Upper lobe of left lung (tissue), 6 donors: Measurements from ENCODE around the gene SELENOO. TPM values are rescaled to one million over a fixed set of nuclear protein-coding genes. Genes with fewer than 3 reads are reported as not detected.

ENCODE experiments used
- ATAC-seq, 2 donors: fragments of 200-7000 bp; cut with Tn5 transposase; one replicate each; pipeline ENCODE4 v1.9.1; 2022; ENCODE audit warnings: mild to moderate bottlenecking in 2 of 2, moderate library complexity in 2 of 2; ENCODE audit not compliant: low FRiP score in 2 of 2
- DNase-seq, 2 donors: peaks; one replicate each; pipeline ENCODE4 v3.0.0-alpha.2; 2019 to 2020
- H3K27ac ChIP-seq, 4 donors: fragments of 200-600 bp; sonication (generic); one replicate each; pipeline ENCODE4 v1.5.1; 2016 to 2019
- H3K27me3 ChIP-seq, 4 donors: fragments of 200-600 bp; sonication (generic); one replicate each; pipeline ENCODE4 v1.5.1; 2017 to 2019
- H3K36me3 ChIP-seq, 4 donors: fragments of 200-600 bp; sonication (generic); one replicate each; pipeline ENCODE4 v1.5.1; 2016 to 2019
- H3K4me1 ChIP-seq, 4 donors: fragments of 200-600 bp; sonication (generic); one replicate each; pipeline ENCODE4 v1.5.1; 2018 to 2019
- H3K4me3 ChIP-seq, 4 donors: fragments of 200-600 bp; sonication (generic); one replicate each; pipeline ENCODE4 v1.5.1; 2017 to 2019; ENCODE audit warnings: mild to moderate bottlenecking in 2 of 4, moderate library complexity in 1 of 4
- H3K9me3 ChIP-seq, 4 donors: fragments of 200-600 bp; sonication (generic); one replicate each; pipeline ENCODE4 v1.5.1; 2018 to 2019
- EP300 ChIP-seq, 4 donors: sonication (generic); formaldehyde crosslinking; IDR thresholded peaks; one replicate each; pipeline ENCODE4 v1.5.1; 2017; ENCODE audit warnings: antibody characterized with exemption in 4 of 4, control low read depth in 2 of 4
- POLR2A ChIP-seq, 4 donors: fragments of 450-650 bp; IDR thresholded peaks; one replicate each; pipeline ENCODE4 v1.5.1; 2016 to 2017; ENCODE audit warnings: antibody characterized with exemption in 4 of 4, mild to moderate bottlenecking in 2 of 4
- POLR2AphosphoS5 ChIP-seq, 2 donors: sonication (generic); formaldehyde crosslinking; IDR thresholded peaks; one replicate each; pipeline ENCODE4 v1.5.1; 2017; ENCODE audit warnings: antibody characterized with exemption in 2 of 2
- WGBS, 2 donors: methylation state at CpG; one replicate each; pipeline ENCODE4 v1.1.5; 2017 to 2018; 5-methylcytosine and 5-hydroxymethylcytosine counted together
- total RNA-seq, 6 donors: library from RNA; depleted of rRNA in 4 of 6; stranded (reverse); fragments of >200 nt in 4 of 6; gene quantifications; one replicate each; pipeline versions ENCODE4 v1.1.0 to v1.2.1, GENCODE V29; 2016 to 2021
- TF ChIP-seq, protein P1 (sequence below), 6 experiments: fragments of 450-650 bp in 4 of 6; fragments of 200-600 bp in 2 of 6; sonication (generic) in 2 of 6; IDR thresholded peaks; one replicate each; pipeline ENCODE4 v1.5.1; 2016 to 2019; ENCODE audit warnings: antibody characterized with exemption in 6 of 6
- donor health status: DM: no; HTN: no; CAD: no; lungs with moderate emphysema.
- donor health status: DM: no; HTN: yes; CAD: no; lungs with severe emphysema.

SELENOO gene
- total RNA-seq, 6 donors from 2014 or later, result 23.1 to 102 (median 28.9) TPM

- TF ChIP-seq, protein P1, sequence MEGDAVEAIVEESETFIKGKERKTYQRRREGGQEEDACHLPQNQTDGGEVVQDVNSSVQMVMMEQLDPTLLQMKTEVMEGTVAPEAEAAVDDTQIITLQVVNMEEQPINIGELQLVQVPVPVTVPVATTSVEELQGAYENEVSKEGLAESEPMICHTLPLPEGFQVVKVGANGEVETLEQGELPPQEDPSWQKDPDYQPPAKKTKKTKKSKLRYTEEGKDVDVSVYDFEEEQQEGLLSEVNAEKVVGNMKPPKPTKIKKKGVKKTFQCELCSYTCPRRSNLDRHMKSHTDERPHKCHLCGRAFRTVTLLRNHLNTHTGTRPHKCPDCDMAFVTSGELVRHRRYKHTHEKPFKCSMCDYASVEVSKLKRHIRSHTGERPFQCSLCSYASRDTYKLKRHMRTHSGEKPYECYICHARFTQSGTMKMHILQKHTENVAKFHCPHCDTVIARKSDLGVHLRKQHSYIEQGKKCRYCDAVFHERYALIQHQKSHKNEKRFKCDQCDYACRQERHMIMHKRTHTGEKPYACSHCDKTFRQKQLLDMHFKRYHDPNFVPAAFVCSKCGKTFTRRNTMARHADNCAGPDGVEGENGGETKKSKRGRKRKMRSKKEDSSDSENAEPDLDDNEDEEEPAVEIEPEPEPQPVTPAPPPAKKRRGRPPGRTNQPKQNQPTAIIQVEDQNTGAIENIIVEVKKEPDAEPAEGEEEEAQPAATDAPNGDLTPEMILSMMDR (IDR thresholded peaks at IDR 0.05), result no peak
- no peak for TF ChIP-seq EP300 (IDR thresholded peaks at IDR 0.05)
- no peak for TF ChIP-seq POLR2A (IDR thresholded peaks at IDR 0.05)
- no peak for ATAC-seq
Observed at GRCh38 chr22:50199251-50199721, 1.5 kb upstream of the SELENOO start.

GRCh38 chr22:50199829-50200460, 866 bp upstream of the SELENOO start:
- H3K36me3 ChIP-seq, result peaks cover 0 to 48% (median 26%) of the 10 kb centered on the region in 4 donors
- 3 to 8% methylated on average over 17 to 28 of the region's 34 CpGs for WGBS, 2 donors
- DNase-seq, result peak in 1 of 2 donors; percentile 82
- no peaks in the 10 kb centered on the region for H3K9me3 ChIP-seq
- peaks cover 15 to 42% (median 23%) of the 10 kb centered on the region in 4 donors for H3K4me1 ChIP-seq
- TF ChIP-seq POLR2A (IDR thresholded peaks at IDR 0.05) (peak in 1 of 4 donors; percentile 13), EP300 (IDR thresholded peaks at IDR 0.05) (no peak)
- ATAC-seq, result peak in 1 of 2 donors; percentile 31
- peak overlapping the region; percentile 66 to 90 (median 84) for H3K4me3 ChIP-seq
- H3K27ac ChIP-seq, result peak overlapping the region; percentile 80 to 89 (median 85)
- H3K27me3 ChIP-seq, result no peaks in the 10 kb centered on the region

More at GRCh38 chr22:50199251-50199721, 1.5 kb upstream of the SELENOO start:
- 86 to 87% methylated on average over 2 to 18 of the region's 18 CpGs for WGBS, 2 donors
- peaks cover 4 to 54% (median 32%) of the 10 kb centered on the region in 4 donors for H3K36me3 ChIP-seq
- no peaks in the 10 kb centered on the region for H3K27me3 ChIP-seq
- no peaks in the 10 kb centered on the region for H3K9me3 ChIP-seq
- H3K27ac ChIP-seq, result no peak overlapping the region
- H3K4me3 ChIP-seq, result peak overlapping the region in 1 of 4 donors; percentile 90
- peaks cover 15 to 35% (median 23%) of the 10 kb centered on the region in 4 donors for H3K4me1 ChIP-seq
- DNase-seq, result peak in 1 of 2 donors; percentile 79

DNA sequence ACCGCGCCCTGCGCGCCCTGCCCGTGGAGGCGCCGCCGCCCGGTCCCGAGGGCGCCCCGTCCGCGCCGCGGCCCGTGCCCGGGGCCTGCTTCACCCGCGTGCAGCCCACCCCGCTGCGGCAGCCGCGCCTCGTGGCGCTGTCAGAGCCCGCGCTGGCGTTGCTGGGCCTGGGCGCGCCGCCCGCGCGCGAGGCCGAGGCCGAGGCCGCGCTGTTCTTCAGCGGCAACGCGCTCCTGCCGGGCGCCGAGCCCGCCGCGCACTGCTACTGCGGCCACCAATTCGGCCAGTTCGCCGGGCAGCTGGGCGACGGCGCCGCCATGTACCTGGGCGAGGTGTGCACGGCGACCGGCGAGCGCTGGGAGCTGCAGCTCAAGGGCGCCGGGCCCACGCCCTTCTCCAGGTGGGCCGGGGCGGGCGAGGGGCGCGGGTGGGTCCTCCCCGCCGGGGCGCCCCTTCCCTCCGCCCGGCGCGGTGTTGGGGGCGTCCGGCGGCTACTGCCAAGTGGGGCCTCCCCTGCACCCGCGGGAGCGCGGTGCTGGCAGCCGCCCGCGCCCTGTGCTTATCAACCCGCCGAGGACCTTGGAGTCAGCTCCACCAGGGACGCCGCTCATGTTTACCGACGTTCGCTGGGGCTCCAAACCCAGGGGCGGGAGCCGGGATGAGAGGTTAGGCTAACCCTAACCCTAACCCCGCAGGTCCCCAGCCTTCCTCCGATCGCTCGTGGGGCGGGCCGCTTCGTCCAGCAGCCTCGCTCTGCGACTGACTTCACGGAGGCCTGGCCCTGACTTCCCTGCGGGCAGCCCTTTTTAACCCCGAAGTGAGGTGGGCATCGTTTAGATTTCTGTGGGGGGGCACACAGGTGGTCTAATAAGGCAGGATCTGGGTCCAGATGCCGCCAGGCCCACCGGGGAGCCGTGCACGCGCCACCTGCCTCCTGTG, 649 bp downstream of the SELENOO start:
- peak in 1 of 2 donors; percentile 42 for ATAC-seq
- TF ChIP-seq EP300 (IDR thresholded peaks at IDR 0.05), result no peak
- TF ChIP-seq, protein P1 (IDR thresholded peaks at IDR 0.05), result peak in 2 of 6 experiments; percentile 27 to 35
- WGBS, 2 donors, result 7 to 17% methylated on average over 21 to 40 of the region's 115 CpGs
- peak overlapping the region; percentile 80 to 89 (median 85) for H3K27ac ChIP-seq
- peak overlapping the region; percentile 66 to 90 (median 84) for H3K4me3 ChIP-seq
- peak in 1 of 2 donors; percentile 91 for DNase-seq
- no peaks in the 10 kb centered on the region for H3K9me3 ChIP-seq
- H3K36me3 ChIP-seq, result peaks cover 1 to 36% (median 22%) of the 10 kb centered on the region in 4 donors
- peaks cover 17 to 55% (median 25%) of the 10 kb centered on the region in 4 donors for H3K4me1 ChIP-seq
- H3K27me3 ChIP-seq, result no peaks in the 10 kb centered on the region

DNA sequence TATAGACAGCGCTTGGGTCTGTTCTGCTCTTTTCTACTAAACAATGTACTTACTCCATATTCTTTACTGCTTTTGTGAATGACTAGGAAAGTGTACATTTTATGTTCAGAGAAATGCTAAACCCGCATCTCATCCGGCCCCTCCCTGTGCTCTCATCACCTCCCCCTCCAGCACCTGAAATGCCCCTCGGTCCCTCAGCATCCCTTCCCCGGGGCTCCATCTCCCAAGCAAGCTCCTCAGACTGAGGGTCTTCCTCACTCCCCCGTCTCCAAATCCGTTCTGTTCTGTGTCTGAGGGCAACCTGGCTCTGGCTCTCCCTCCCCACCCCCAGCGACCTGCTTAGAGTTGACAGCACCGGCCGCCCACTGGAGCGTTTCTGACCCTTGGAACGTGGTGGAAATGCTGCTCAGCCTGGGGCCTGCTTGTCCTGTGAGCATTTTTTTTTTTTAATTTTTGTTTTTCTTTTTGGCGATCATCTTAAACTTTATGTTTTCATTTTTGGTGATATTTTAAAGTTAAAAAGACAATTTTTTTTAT, 1.4 kb downstream of the SELENOO start:
- ATAC-seq, result no peak
- no peaks in the 10 kb centered on the region for H3K27me3 ChIP-seq
- peaks cover 24 to 62% (median 31%) of the 10 kb centered on the region in 4 donors for H3K4me1 ChIP-seq
- H3K27ac ChIP-seq, result no peak overlapping the region
- DNase-seq, result peak in 1 of 2 donors; percentile 22
- 76 to 77% methylated on average over 13 of the region's 13 CpGs for WGBS, 2 donors
- TF ChIP-seq, protein P1 (IDR thresholded peaks at IDR 0.05), result no peak
- no peak for TF ChIP-seq POLR2A (IDR thresholded peaks at IDR 0.05)
- TF ChIP-seq POLR2AphosphoS5 (IDR thresholded peaks at IDR 0.05), result no peak
- no peak for TF ChIP-seq EP300 (IDR thresholded peaks at IDR 0.05)
- no peaks in the 10 kb centered on the region for H3K9me3 ChIP-seq
- peaks cover 7 to 36% (median 24%) of the 10 kb centered on the region in 4 donors for H3K36me3 ChIP-seq
- peak overlapping the region; percentile 66 to 90 (median 82) for H3K4me3 ChIP-seq
